GM18858 (cell line): Measurements from ENCODE around the gene TM2D1.
A peak's percentile ranks its signal among the peaks of the same experiment; 100 is the strongest.

Experiments
- ATAC-seq: cut with Tn5 transposase; IDR thresholded peaks from one replicate; pipeline ENCODE4 v1.9.1; 2021; ENCODE audit not compliant: unreplicated experiment

TM2D1 gene

DNA sequence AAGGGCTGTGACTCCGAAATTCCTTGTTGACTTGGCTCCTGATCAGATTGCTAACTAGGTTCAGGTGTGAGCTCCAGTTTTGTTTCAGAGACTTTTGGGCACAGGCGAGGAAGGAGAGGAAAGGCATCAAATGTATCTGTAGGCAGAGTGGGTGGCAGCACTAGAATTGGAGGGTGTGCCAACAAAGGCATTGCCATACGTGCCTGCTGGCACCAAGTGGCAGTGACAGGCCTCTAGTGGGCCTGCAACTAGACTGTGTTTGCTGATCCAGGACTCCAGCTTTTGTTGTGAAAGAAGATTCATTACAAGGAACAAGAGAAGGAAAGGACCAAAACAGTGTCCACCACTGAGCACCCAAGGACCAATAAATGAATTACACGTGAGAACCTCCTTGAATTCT is 79.5 kb downstream of the TM2D1 start:
- no peak for ATAC-seq

DNA sequence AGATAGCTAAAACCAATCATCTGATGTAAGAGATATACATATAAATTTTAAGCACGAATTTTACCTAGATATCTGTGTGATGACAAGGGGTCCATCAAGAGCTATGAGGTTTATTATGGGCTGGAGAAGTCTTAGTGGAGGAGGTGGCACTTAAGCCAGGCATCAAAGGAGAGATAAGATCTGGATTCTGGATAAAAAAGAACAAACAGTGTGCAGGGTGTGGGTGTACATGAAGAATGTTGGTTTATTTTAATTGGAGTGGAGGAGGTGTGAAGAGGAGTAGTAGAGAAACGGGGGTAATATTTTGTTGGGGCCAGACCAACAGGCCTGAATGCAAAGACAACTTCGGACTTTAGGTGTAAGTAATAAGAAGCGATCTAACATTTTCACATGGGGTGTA is 80.6 kb downstream of the TM2D1 start:
- no peak for ATAC-seq

DNA sequence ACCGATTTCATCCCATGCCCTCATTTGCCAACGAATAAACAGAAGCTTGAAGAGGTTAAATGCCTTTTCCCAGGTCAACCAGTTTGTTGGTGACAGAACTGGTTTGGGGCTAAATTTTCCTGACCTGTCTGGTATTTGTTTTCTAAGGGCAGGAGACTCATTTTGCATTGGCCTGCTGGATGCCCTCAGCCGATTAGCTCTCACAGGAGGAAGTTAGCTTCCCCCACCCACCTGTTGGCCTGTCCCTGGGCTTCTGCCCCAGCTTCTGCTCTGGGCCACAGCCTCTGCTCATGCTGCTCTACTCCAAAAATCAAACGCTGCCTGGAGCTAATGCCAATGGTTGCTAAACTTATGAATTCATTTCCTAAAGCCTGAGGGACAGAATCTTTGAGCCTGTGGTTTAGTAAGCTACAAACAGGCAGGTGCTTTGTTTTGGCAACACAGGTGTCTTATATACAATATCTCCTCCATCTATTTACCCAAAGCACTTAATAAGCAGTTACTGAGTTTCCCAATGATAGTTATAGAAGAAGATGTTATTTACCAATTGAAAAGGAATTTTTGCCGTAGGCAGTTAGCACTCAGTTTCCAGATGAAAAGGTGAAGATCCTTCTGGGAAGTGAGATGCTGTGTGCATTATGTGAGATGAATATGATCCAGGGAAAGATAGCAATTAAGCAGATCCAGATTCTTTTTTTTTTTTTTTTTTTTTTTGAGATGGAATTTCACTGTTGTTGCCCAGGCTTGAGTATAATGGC is 82.3 kb downstream of the TM2D1 start:
- ATAC-seq = no peak

DNA sequence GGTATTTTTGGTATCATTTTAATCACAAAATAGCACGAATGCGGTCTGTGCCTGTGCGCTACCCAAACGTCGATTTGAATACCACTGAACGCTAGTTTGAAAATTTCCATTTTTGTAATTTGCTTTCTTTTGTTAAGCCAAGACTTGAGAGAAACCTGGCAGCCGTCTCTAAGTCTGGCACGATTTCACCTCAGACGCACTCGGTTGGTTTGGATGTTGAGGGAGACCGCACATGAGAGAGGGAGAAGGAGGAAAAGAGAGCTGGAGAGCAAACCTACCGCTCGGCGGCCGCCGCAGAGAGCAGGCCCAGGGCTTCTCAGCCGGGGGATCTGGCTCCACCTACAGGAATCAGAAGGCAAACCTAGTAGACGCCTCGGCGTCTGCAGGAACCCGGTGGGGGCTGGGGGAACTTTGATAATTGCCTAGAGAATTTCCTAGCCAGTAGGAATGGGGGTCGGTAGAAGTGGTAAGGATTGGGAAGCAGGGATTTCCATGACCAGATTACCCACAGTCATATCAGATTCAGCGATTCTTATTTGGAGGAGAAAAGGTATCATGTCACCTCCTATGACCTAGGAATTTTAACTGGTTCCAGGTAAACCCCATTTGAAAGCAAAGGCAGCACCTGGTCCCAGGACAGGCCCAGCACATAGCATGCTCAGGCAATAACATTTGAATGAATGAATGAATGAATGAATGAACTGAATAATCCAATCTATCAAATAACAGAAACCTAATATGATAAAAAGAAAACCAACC is 83.2 kb downstream of the TM2D1 start:
- ATAC-seq = peak; percentile 88

DNA sequence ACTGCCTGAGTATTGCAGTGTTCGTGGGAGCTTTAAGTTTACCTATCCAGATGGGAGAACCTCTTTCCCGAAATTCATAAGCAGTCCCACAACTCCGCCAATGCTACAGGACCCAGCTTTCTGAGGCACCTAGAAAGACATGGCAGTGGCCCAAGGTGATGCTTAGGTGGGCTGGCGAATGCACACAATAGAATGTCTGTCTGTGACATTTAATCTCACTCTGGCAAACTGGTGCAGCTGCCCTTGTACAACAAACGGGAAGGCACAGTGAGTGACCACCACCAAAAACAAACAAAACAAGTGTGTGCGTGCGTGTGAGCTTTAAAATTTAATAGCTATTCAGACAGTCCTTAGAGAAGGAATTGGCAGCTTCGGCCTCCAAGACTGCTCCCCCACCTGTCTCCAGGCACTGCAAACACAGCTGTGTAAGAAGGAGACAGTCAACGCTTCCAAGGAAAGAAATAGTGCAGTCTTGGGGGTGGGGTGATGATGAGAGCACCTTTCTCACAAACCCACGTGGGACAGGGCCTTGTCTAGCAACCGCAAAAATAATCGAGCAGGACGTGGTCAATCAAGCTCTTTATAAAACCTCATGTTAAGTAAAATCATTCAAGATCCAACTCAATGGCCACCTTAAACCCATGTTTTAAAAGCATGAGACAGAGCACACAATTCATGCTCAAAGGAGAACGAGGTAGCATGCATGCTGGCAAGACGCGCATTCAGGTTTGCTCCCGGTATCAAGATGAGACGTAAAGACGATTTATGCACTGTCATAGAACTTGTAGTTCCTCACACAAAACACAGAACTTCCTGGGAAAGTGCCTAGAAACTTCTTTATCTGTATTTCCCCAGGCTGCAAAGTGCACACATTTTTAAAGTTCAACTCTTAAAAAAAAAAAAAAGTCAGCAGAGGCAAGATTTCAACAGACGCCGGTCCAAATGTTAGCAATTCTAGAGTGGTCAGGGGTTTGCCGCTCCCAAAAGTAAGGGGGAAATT is 84.1 kb downstream of the TM2D1 start:
- no peak for ATAC-seq

DNA sequence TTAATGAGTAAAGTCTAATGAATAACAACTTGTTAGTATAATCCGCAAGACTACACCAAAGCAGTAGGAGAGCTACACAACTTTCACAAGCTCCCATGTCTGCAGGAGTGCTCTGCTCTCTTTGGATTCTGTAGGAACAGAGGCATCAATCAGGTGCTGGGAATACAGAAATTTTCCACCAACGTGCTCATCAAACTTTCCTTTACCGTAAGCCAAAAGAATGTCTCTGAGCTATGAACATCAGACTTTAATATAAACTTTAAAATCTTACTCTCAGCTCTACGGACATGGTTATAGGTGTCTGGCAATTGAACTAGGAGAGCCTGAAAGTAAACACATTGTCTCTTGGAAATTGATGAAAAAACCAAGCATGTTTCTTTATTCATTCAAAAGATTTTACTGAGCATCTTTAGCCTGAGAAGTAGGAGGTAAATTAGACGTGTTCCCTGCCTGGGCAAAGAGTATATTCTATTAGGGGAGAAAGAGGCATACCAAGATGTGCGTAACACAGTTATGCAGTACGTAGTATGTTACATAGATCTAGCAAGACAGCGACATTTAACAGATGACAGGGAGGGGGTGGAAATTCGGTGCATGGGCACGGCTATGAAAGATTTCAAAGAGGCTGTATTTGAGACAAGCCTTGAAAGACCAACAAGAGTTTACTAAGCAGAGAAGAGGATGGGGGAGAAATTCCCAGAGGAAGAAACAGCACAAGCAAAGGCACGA is 85.2 kb downstream of the TM2D1 start:
- ATAC-seq = no peak

DNA sequence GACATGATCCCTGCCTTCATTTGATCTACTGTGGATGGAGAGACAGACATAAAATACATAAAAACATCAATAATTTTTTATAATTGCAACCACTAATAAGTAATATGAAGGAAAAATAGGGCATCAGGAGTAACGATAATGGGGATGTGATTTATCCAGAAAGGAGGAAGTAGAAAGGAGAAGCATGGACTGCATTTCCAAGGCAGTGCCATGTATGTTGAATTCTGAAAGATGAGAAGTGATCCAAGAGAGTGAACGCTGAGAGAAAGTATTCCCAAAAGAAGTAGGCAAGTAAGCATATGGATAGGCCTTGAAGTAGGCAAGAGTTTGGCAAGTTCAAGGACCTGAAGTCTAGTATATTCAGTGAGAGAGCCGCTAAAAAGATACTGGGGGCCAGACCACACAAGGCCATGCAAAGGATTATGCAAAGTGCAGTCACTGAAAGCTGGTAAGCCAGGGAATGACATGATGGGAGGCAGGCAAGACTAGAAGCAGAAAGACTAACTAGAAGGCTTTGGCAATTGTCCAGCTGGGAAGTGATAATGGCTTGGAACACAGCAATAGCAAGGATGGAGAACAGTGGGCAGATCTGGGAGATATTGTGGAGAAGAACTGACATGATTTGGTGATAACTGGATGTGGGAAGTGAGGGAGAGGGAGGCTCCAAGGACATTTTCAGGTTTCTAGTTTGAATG is 85.9 kb downstream of the TM2D1 start:
- ATAC-seq = no peak

DNA sequence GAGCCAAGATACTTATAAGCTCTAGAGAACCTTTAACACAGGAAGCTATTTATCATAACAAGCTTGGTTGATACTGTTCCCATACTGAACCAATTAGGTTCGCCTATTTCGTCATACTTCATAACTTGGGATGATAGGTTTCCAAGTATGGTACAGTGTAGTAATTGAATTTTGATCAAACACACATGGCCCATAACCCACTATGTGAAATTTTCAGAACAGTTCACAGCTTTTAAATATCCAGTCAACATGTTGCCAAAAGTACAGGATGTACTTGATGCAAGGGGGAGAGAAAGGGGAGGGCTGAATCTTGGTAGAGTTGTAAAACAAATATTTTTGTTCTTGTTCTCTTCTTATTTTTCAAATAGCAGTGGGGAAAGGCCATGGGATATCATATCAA is 86.6 kb downstream of the TM2D1 start:
- ATAC-seq = no peak

DNA sequence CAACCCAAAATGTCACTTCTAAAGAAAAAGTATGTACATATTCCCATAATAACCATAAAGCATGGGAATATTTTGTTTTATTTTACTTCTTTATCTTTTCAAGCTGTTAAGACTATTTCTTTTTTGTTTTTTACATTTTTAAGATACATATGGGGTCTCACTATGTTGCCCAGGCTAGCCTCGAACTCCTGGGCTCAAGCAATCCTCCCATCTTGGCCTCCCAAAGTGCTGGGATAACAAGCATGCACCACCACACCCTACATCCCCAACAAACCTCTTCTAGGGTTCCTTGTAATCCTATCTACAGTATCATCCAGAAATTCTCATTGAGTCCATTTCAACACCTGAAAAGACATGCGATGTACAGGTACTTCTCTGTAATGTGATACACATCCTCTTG is 87.5 kb downstream of the TM2D1 start:
- no peak for ATAC-seq

DNA sequence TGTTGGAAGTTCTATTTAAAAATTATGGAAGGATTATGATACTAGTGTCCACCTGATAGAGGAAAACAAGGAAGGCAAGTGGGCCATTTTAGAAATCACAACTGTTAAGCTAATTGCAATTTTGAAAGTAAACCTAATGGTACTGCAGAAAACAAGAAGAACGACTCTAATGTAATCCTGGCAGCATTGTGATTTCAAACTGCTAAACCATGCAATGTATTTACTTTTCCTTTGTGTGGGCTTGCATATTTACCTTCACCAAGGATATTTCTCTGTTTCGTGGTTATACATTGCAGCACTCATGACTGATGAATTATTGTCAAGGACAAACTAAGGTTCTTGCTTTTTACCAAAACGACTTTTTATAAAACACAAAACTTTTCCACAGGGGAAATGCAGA is 88.1 kb downstream of the TM2D1 start:
- ATAC-seq = no peak

DNA sequence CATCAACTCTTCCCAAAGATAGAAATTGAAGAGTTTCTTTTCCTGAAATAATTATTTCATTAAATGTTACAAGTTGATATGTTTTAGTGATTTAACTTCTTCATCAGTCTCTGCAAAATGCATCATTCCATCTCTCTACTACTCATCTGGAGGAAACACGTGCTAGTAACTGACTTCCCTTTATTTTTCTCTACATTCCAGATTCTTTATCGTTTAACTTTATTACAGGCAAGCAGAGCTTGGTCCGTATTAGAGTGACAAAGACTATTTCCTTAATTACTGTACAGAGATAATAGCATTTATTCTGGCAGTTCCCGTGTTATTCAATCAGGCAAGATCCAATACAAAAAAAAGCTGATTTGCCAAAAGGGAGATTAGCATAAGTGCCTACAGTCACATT is 88.6 kb downstream of the TM2D1 start:
- ATAC-seq = no peak

DNA sequence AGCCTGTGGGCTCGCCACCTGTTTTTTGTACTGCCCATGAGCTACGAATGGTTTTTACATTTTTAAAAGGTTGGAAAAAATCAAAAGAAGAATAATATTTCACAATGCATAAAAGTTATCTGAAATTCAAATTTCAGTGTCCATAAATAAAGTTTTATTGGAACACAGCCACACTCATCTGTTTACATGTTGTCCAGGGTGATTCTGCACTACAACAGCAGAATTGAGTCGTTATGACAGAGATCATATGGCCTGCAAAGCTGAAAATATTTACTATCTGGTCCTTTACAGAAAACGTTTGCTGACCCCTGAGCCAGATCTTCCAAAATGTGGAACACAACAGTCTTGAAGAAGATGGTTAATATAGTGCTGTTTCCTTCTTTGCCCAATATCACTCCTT is 89.4 kb downstream of the TM2D1 start:
- ATAC-seq = no peak

DNA sequence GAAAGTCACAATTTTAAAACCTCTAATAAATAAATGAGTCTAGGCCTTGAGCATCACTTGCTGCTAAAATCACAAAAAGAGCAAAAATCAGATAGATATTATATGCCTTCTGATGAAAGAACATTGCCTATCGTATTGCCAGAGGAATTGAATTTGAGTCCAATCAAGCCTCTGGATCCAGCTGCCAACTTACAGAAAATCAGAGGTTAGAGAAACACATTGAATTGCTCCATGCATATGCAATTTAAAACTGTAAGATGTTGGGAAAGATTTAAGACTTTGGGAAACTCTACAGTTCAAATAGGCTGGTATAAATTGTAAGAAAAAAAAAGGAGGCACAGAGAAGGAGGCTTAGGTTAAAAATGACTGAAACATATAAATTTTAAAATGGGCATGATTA is 93.5 kb downstream of the TM2D1 start:
- ATAC-seq = no peak
